Mucosa of descending colon (tissue), 3 donors: Measurements from ENCODE around the gene PLEKHG5. TPM values are rescaled to one million over a fixed set of nuclear protein-coding genes. Genes with fewer than 3 reads are reported as not detected.
A peak's percentile ranks its signal among the peaks of the same experiment; 100 is the strongest.

ENCODE experiments used
- ATAC-seq: fragments of 200-7000 bp; cut with Tn5 transposase; one replicate; pipeline ENCODE4 v1.9.1; 2020; ENCODE audit warnings: mild to moderate bottlenecking, moderate library complexity
- DNase-seq, 3 donors: peaks; one replicate each; pipeline ENCODE4 v3.0.0-alpha.2; 2020
- H3K36me3 ChIP-seq: fragments of 200-600 bp; one replicate; pipeline ENCODE4 v1.8.0; 2021; ENCODE audit warnings: low read depth, mild to moderate bottlenecking
- H3K4me1 ChIP-seq: fragments of 200-600 bp; one replicate; pipeline ENCODE4 v1.8.0; 2021; ENCODE audit warnings: low read depth, mild to moderate bottlenecking
- H3K4me3 ChIP-seq: fragments of 200-600 bp; one replicate; pipeline ENCODE4 v1.8.0; 2021; ENCODE audit warnings: mild to moderate bottlenecking
- H3K9me3 ChIP-seq: fragments of 200-600 bp; one replicate; pipeline ENCODE4 v1.8.0; 2021; ENCODE audit warnings: mild to moderate bottlenecking
- CTCF ChIP-seq: fragments of 200-600 bp; IDR thresholded peaks from one replicate; pipeline ENCODE4 v1.8.0; 2022; ENCODE audit warnings: antibody characterized with exemption, mild to moderate bottlenecking
- intact Hi-C, 2 donors: fragments of 100-400 bp; cut with DNase I in 1 of 2; cut with micrococcal nuclease in 1 of 2; formaldehyde crosslinking; loops; one replicate each; pipeline versions ENCODE4 v1.11.0 to v1.11.1; 2022; cut with DNase I, micrococcal nuclease
- long read RNA-seq, 2 donors: library from polyadenylated mRNA; unstranded; transcript quantifications; one replicate each; pipeline ENCODE4 v2.0.0, GENCODE V29; 2019 to 2021
- total RNA-seq, 3 donors: library from RNA; stranded (reverse); fragmentation: NEBNext Ultra II Directional in 2 of 3; extraction: Animal tissue kit (Norgen Biotek cat#: 25700) in 2 of 3; gene quantifications; one replicate each; pipeline versions ENCODE4 v1.2.1 to v1.2.4, GENCODE V29; 2021 to 2023
- donor health status: DM: no; HTN: no; CAD: no; lungs with moderate emphysema.
- donor health status: DM: no; HTN: no; CAD: no.
- donor health status: DM: no; HTN: yes; CAD: no.

Gene PLEKHG5
- 10 to 100 TPM; 20.1 to 32.9 (median 20.2) TPM for total RNA-seq
- long read RNA-seq, donor 1, partial matches to known transcripts, result 4 of 17 reads
- long read RNA-seq, donor 1, other reads (novel, unspliced or antisense), result 9 of 17 reads
- long read RNA-seq, donor 2, full-length matches to known transcripts, result 2 of 4 reads
- long read RNA-seq, donor 2, partial matches to known transcripts, result 2 of 4 reads
- long read RNA-seq, donor 2, other reads (novel, unspliced or antisense), result 0 of 4 reads

DNA sequence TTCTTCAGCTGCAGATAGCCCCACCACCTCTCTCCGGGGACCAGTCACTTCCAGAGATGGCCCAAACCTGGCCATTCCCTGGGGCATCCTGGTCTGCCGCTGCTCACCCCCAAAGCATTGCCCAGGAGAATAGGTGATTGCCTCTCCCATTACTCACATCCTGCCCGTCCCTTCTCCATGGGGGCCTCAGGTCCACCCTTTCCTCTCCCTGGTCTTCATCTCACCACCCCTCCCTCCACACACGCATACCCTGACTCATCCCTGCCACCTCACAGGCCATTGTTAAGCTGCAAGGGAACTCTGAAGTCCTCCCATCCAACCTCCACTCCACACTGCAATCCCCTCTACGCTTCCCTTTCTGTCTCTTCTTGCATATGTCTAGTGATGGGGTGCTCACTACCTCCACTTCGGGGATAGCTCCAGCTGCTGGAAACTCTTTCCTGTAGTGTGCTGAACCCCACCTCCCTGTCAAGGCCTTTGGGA, at the start of gene PLEKHG5:
Gene PLEKHG5, minus strand, starts transcription at position 188 of the 483 bp plus-strand sequence. CDS start 14,096 bp downstream, outside the sequence.
- DNase-seq (no peak), ATAC-seq (no peak)
- peaks cover 27% of the 10 kb centered on the region for H3K4me1 ChIP-seq
- no peaks in the 10 kb centered on the region for H3K36me3 ChIP-seq
- no peaks in the 10 kb centered on the region for H3K9me3 ChIP-seq
- H3K4me3 ChIP-seq, result peak within 1 kb of the TSS; percentile 59
- intact Hi-C loops, result no loop called here
- no peak for TF ChIP-seq CTCF

DNA sequence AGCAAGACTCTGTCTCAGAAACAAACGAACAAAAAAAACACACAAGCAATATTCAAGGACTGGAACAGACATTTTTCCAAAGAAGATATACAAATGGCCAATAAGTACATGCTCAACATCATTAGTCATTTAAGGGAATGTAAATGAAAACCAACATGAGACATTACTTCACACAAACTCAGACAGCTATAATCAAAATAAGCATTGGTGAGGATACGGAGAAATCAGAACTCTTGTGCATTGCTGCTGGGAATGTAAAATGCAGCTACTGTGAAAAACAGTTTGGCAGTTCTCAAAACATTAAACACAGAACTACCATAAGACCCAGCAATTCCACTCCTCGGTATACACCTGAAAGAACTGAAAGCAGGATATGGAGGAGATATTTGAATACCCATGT, 47.5 kb upstream of the PLEKHG5 start:
- intact Hi-C loops, result no loop called here
- H3K9me3 ChIP-seq, result no peaks in the 10 kb centered on the region

GRCh38 chr1:6536291-6536690, 44.8 kb upstream of the PLEKHG5 start:
- Histone ChIP-seq H3K9me3 (no peaks in the 10 kb centered on the region), H3K4me1 (no peaks in the 10 kb centered on the region), H3K36me3 (peaks cover 11% of the 10 kb centered on the region), H3K4me3 (no peak overlapping the region)
- TF ChIP-seq CTCF, result no peak
- intact Hi-C loops, result no loop called here
- DNase-seq (no peak), ATAC-seq (no peak)

More for the DNA sequence above, 47.5 kb upstream of the PLEKHG5 start:
- no peaks in the 10 kb centered on the region for H3K36me3 ChIP-seq
- ATAC-seq (no peak), DNase-seq (no peak)
- H3K4me3 ChIP-seq, result no peak overlapping the region
- no peak for TF ChIP-seq CTCF
- no peaks in the 10 kb centered on the region for H3K4me1 ChIP-seq

DNA sequence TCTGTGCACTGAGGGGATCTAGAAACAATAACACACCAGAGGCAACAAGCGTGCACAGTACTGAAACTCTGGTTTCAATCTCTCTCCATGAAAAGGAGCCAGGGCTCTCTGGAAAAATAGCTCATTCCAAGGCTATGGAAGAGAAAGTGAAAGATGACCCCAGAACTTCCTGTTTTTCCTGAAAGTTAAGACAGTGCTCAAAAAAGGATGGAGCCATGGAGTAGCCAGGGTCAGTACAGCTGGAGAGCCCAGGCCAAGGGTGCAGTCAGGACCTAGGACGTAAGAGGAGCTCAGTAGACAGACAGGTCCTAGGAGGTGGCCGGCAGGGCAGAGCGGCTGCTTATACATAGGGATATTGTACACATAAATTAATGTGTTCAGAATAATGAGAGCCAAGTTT, 43.7 kb upstream of the PLEKHG5 start:
- no peak for TF ChIP-seq CTCF
- no peaks in the 10 kb centered on the region for H3K4me1 ChIP-seq
- H3K36me3 ChIP-seq, result peaks cover 11% of the 10 kb centered on the region
- DNase-seq (peak in 1 of 3 donors; percentile 5), ATAC-seq (no peak)
- no peaks in the 10 kb centered on the region for H3K9me3 ChIP-seq
- intact Hi-C loops, result no loop called here
- H3K4me3 ChIP-seq, result no peak overlapping the region

DNA sequence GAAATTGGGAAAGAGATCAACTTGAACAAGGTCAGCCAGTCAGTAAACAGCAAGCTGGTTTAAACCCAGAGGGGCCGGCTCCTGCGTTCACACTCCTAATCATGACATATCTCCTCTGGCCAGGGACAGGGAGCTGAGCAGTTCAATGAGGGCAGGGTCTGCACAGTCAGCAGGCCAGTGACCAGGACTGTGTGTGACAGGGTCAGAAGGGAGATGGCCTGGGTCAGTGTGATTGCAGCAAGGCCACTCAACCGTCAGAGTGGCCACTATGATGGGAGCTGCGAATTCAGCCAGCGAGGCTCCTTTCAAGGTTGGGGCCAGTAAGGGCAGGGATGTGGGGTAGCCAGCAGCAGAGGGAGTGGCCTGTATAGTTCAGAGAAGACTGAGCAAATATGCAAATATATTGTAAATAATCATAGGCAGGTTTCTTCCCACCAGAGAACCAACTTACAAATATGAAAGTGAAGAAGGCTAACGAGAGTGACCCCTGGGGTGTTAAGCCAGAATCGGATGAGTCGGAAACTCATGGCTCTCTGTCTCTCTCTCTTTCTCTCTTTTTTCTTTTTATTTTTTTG, 42.9 kb upstream of the PLEKHG5 start:
- TF ChIP-seq CTCF, result no peak
- Histone ChIP-seq H3K9me3 (no peaks in the 10 kb centered on the region), H3K4me3 (no peak overlapping the region), H3K36me3 (peaks cover 11% of the 10 kb centered on the region), H3K4me1 (no peaks in the 10 kb centered on the region)
- ATAC-seq, result no peak
- intact Hi-C loops, result no loop called here
- DNase-seq, result peak in 1 of 3 donors; percentile 11
